Trophoblast cell (in vitro differentiated cells and primary cell): ENCODE data around the gene SESN1.

ENCODE experiments used
- DNase-seq, 2 donors: peaks; one replicate each; pipeline ENCODE4 v3.0.0-alpha.2; 2016
- H2AFZ ChIP-seq: 2 replicates; pipeline ENCODE4 v1.6.1; 2013; ENCODE audit warnings: low read length, moderate library complexity, mild to moderate bottlenecking; ENCODE audit not compliant: insufficient read depth, poor library complexity
- H2AK5ac ChIP-seq: 2 replicates; pipeline ENCODE4 v1.6.1; 2013; ENCODE audit warnings: mild to moderate bottlenecking, low read length
- H2BK120ac ChIP-seq: 2 replicates; pipeline ENCODE4 v1.6.1; 2013; ENCODE audit warnings: low read length, mild to moderate bottlenecking, moderate library complexity; ENCODE audit not compliant: insufficient read depth, poor library complexity
- H2BK12ac ChIP-seq: 2 replicates; pipeline ENCODE4 v1.6.1; 2013; ENCODE audit warnings: mild to moderate bottlenecking, low read length, moderate library complexity
- H2BK5ac ChIP-seq: 2 replicates; pipeline ENCODE4 v1.6.1; 2013; ENCODE audit warnings: low read length, low read depth, moderate library complexity, mild to moderate bottlenecking; ENCODE audit not compliant: poor library complexity
- H3K14ac ChIP-seq: 2 replicates; pipeline ENCODE4 v1.6.1; 2013; ENCODE audit warnings: mild to moderate bottlenecking, low read length
- H3K18ac ChIP-seq: 2 replicates; pipeline ENCODE4 v1.6.1; 2013; ENCODE audit warnings: mild to moderate bottlenecking, low read length
- H3K23ac ChIP-seq: 2 replicates; pipeline ENCODE4 v1.6.1; 2013; ENCODE audit warnings: low read length
- H3K27ac ChIP-seq: 2 replicates; pipeline ENCODE4 v1.5.1; 2013; ENCODE audit warnings: low read depth, mild to moderate bottlenecking, inconsistent platforms, low read length, moderate library complexity
- H3K27me3 ChIP-seq: 2 replicates; pipeline ENCODE4 v1.6.1; 2013; ENCODE audit warnings: inconsistent platforms, mild to moderate bottlenecking, low read length, moderate library complexity; ENCODE audit not compliant: insufficient read depth
- H3K36me3 ChIP-seq, 2 experiments: 1 replicate in 1 of 2; 2 replicates in 1 of 2; pipeline ENCODE4 v1.6.1; 2013; ENCODE audit warnings: low read length in 2 of 2, mild to moderate bottlenecking in 2 of 2, moderate library complexity in 1 of 2; ENCODE audit not compliant: insufficient read depth in 2 of 2, control insufficient read depth in 1 of 2
- H3K4ac ChIP-seq: 2 replicates; pipeline ENCODE4 v1.6.1; 2013; ENCODE audit warnings: low read depth, mild to moderate bottlenecking, low read length, moderate library complexity
- H3K4me1 ChIP-seq, 2 experiments: 1 replicate in 1 of 2; 2 replicates in 1 of 2; pipeline ENCODE4 v1.6.1; 2013; ENCODE audit warnings: low read length in 2 of 2, mild to moderate bottlenecking in 2 of 2, moderate library complexity in 1 of 2; ENCODE audit not compliant: insufficient read depth in 2 of 2, control insufficient read depth in 1 of 2
- H3K4me2 ChIP-seq: 2 replicates; pipeline ENCODE4 v1.6.1; 2013; ENCODE audit warnings: inconsistent platforms, mild to moderate bottlenecking, low read length, moderate library complexity
- H3K4me3 ChIP-seq: 2 replicates; pipeline ENCODE4 v1.5.1; 2013; ENCODE audit warnings: mild to moderate bottlenecking, low read depth, low read length, inconsistent platforms
- H3K79me1 ChIP-seq: one replicate; pipeline ENCODE4 v1.6.1; 2013; ENCODE audit warnings: low read length
- H3K79me2 ChIP-seq: 2 replicates; pipeline ENCODE4 v1.6.1; 2013; ENCODE audit warnings: low read length, mild to moderate bottlenecking; ENCODE audit not compliant: control insufficient read depth, insufficient read depth, poor library complexity
- H3K9ac ChIP-seq: 2 replicates; pipeline ENCODE4 v1.6.1; 2013; ENCODE audit warnings: mild to moderate bottlenecking, low read length
- H3K9me3 ChIP-seq: 2 replicates; pipeline ENCODE4 v1.6.1; 2013; ENCODE audit warnings: low read depth, mild to moderate bottlenecking, control low read depth, inconsistent platforms, low read length; ENCODE audit not compliant: insufficient read depth
- H4K12ac ChIP-seq: 2 replicates; pipeline ENCODE4 v1.6.1; 2013; ENCODE audit warnings: low read depth, mild to moderate bottlenecking, low read length, moderate library complexity
- H4K8ac ChIP-seq: 2 replicates; pipeline ENCODE4 v1.6.1; 2013; ENCODE audit warnings: low read depth, mild to moderate bottlenecking, low read length, moderate library complexity
- H4K91ac ChIP-seq: one replicate; pipeline ENCODE4 v1.6.1; 2013; ENCODE audit warnings: low read depth, mild to moderate bottlenecking, low read length, moderate library complexity
- WGBS: extraction: QIAGEN DNeasy Blood & Tissue Kit; methylation state at CpG from one replicate; pipeline ENCODE4 v1.1.7; 2013; ENCODE audit warnings: missing lambda C conversion rate; ENCODE audit not compliant: insufficient read length, insufficient coverage; ENCODE audit errors: extremely low coverage; 5-methylcytosine and 5-hydroxymethylcytosine counted together

SESN1 gene

GRCh38 chr6:108953681-108954080 is 141.0 kb downstream of the SESN1 start:
- H3K23ac ChIP-seq, result no peak overlapping the region

GRCh38 chr6:108952776-108953486 is 141.7 kb downstream of the SESN1 start:
- H4K12ac ChIP-seq, result no peak overlapping the region
- H3K14ac ChIP-seq, result no peak overlapping the region
- H3K79me2 ChIP-seq, result no peaks in the 10 kb centered on the region
- H4K91ac ChIP-seq, result no peak overlapping the region
- DNase-seq, result no peak
- no CpG with 5 or more reads among the region's 27 CpGs for WGBS
- H4K8ac ChIP-seq, result no peak overlapping the region
- no peaks in the 10 kb centered on the region for H3K27me3 ChIP-seq
- no peak overlapping the region for H3K23ac ChIP-seq
- H3K27ac ChIP-seq, result no peak overlapping the region
- no peak overlapping the region for H3K4ac ChIP-seq
- H3K79me1 ChIP-seq, result no peaks in the 10 kb centered on the region
- H2BK5ac ChIP-seq, result no peak overlapping the region
- H3K4me3 ChIP-seq, result no peak overlapping the region
- no peaks in the 10 kb centered on the region for H3K4me1 ChIP-seq
- H2BK120ac ChIP-seq, result no peak overlapping the region
- no peak overlapping the region for H2BK12ac ChIP-seq
- no peaks in the 10 kb centered on the region for H3K9me3 ChIP-seq
- H2AK5ac ChIP-seq, result no peak overlapping the region
- H3K18ac ChIP-seq, result no peak overlapping the region
- no peaks in the 10 kb centered on the region for H3K36me3 ChIP-seq
- no peak overlapping the region for H2AFZ ChIP-seq
- no peak overlapping the region for H3K4me2 ChIP-seq
- no peak overlapping the region for H3K9ac ChIP-seq

More at GRCh38 chr6:108953681-108954080, 141.0 kb downstream of the SESN1 start:
- Histone ChIP-seq H4K91ac (no peak overlapping the region), H3K4me2 (no peak overlapping the region), H3K14ac (no peak overlapping the region), H3K4me1 (no peaks in the 10 kb centered on the region), H2BK5ac (no peak overlapping the region), H3K79me2 (no peaks in the 10 kb centered on the region), H2BK12ac (no peak overlapping the region), H2BK120ac (no peak overlapping the region), H3K4ac (no peak overlapping the region), H3K27ac (no peak overlapping the region), H4K12ac (no peak overlapping the region), H3K18ac (no peak overlapping the region), H3K4me3 (no peak overlapping the region), H2AK5ac (no peak overlapping the region), H3K79me1 (no peaks in the 10 kb centered on the region), H3K9me3 (no peaks in the 10 kb centered on the region), H3K27me3 (no peaks in the 10 kb centered on the region), H3K9ac (no peak overlapping the region), H2AFZ (no peak overlapping the region), H4K8ac (no peak overlapping the region), H3K36me3 (no peaks in the 10 kb centered on the region)
- no peak for DNase-seq

- Histone ChIP-seq H4K12ac (no peak overlapping the region), H3K4ac (no peak overlapping the region), H3K18ac (no peak overlapping the region), H3K4me2 (no peak overlapping the region), H3K79me2 (no peaks in the 10 kb centered on the region), H3K79me1 (no peaks in the 10 kb centered on the region), H2BK120ac (no peak overlapping the region), H3K23ac (no peak overlapping the region), H4K91ac (no peak overlapping the region), H3K4me3 (no peak overlapping the region), H3K27ac (no peak overlapping the region), H3K36me3 (no peaks in the 10 kb centered on the region), H2BK5ac (no peak overlapping the region), H3K27me3 (no peaks in the 10 kb centered on the region), H3K4me1 (no peaks in the 10 kb centered on the region), H2AFZ (no peak overlapping the region), H4K8ac (no peak overlapping the region), H3K9me3 (no peaks in the 10 kb centered on the region), H2AK5ac (no peak overlapping the region), H3K9ac (no peak overlapping the region), H2BK12ac (no peak overlapping the region), H3K14ac (no peak overlapping the region)
- no CpG with 5 or more reads among the region's 16 CpGs for WGBS
- DNase-seq, result no peak
Measured at GRCh38 chr6:108951351-108951953, 143.2 kb downstream of the SESN1 start.

- Histone ChIP-seq H3K9me3 (no peaks in the 10 kb centered on the region), H3K18ac (no peak overlapping the region), H4K8ac (no peak overlapping the region), H2BK120ac (no peak overlapping the region), H2BK5ac (no peak overlapping the region), H3K79me1 (no peaks in the 10 kb centered on the region), H3K9ac (no peak overlapping the region), H3K27ac (no peak overlapping the region), H3K4me3 (no peak overlapping the region), H2AK5ac (no peak overlapping the region), H3K79me2 (no peaks in the 10 kb centered on the region), H3K27me3 (no peaks in the 10 kb centered on the region), H2AFZ (no peak overlapping the region), H3K36me3 (no peaks in the 10 kb centered on the region), H3K4me2 (no peak overlapping the region), H4K91ac (no peak overlapping the region), H3K14ac (no peak overlapping the region), H3K4me1 (no peaks in the 10 kb centered on the region), H4K12ac (no peak overlapping the region), H3K4ac (no peak overlapping the region), H3K23ac (no peak overlapping the region), H2BK12ac (no peak overlapping the region)
- no peak for DNase-seq
- WGBS, result no CpG with 5 or more reads among the region's 7 CpGs
Measured at GRCh38 chr6:108948181-108948661, 146.4 kb downstream of the SESN1 start.
